H1 (cell line): ENCODE measurements around the gene XAF1. TPM values are rescaled to one million over a fixed set of nuclear protein-coding genes. Genes with fewer than 3 reads are reported as not detected.

Experiments used
- CTCF ChIA-PET: fragments of 300-600 bp; sonication (Branson Sonifier 250); formaldehyde crosslinking; loops from one replicate; lab custom pipeline; 2021; ENCODE audit not compliant: partially characterized antibody; lab: Charles Lee
- POLR2A ChIA-PET: fragments of 300-600 bp; sonication (Branson Sonifier 250); formaldehyde crosslinking; loops from one replicate; lab custom pipeline; 2021; ENCODE audit warnings: inconsistent platforms; ENCODE audit not compliant: partially characterized antibody; lab: Charles Lee
- DNase-seq, 2 experiments: peaks; one replicate each; pipeline versions ENCODE4 v3.0.0 to v3.0.0-alpha.2; 2010 to 2022; ENCODE audit warnings: low spot score in 2 of 2, low read depth in 1 of 2, mixed read lengths in 1 of 2
- FAIRE-seq: peaks from 2 replicates; lab custom pipeline; 2011; peaks lifted over from hg19 to GRCh38; lab: Jason Lieb, UNC
- H2AFZ ChIP-seq: 2 replicates; pipeline ENCODE4 v1.8.1; 2012; ENCODE audit warnings: low read length, inconsistent platforms
- H2AK5ac ChIP-seq: 2 replicates; pipeline ENCODE4 v1.6.1; 2013; ENCODE audit warnings: low read depth, low read length
- H2BK120ac ChIP-seq: replicated peaks from 2 replicates; pipeline ENCODE3; 2013; ENCODE audit warnings: low read depth, low read length, inconsistent platforms
- H2BK12ac ChIP-seq: 2 replicates; pipeline ENCODE4 v1.6.1; 2013; ENCODE audit warnings: low read depth, low read length
- H2BK15ac ChIP-seq: 2 replicates; pipeline ENCODE4 v1.6.1; 2013; ENCODE audit warnings: low read length
- H2BK20ac ChIP-seq: 2 replicates; pipeline ENCODE4 v1.6.1; 2013; ENCODE audit warnings: low read length
- H2BK5ac ChIP-seq: 2 replicates; pipeline ENCODE4 v1.6.1; 2013; ENCODE audit warnings: low read depth, low read length
- H3K14ac ChIP-seq: 2 replicates; pipeline ENCODE4 v1.6.1; 2013; ENCODE audit warnings: inconsistent platforms; ENCODE audit not compliant: insufficient read length
- H3K18ac ChIP-seq: 2 replicates; pipeline ENCODE4 v1.6.1; 2013; ENCODE audit warnings: low read length; ENCODE audit errors: extremely low read depth
- H3K23ac ChIP-seq: 2 replicates; pipeline ENCODE4 v1.6.1; 2013; ENCODE audit warnings: inconsistent platforms; ENCODE audit not compliant: insufficient read length
- H3K23me2 ChIP-seq: 2 replicates; pipeline ENCODE4 v1.6.1; 2013; ENCODE audit warnings: low read depth, low read length
- H3K27ac ChIP-seq: 2 replicates; pipeline ENCODE4 v1.6.1; 2011; ENCODE audit warnings: low read depth, low read length, inconsistent platforms
- H3K27me3 ChIP-seq, 4 experiments: replicated peaks in 1 of 4; 1 replicate in 1 of 4; 2 replicates in 3 of 4; pipeline versions ENCODE4 v1.6.1 to v1.8.1; 2011 to 2013; ENCODE audit warnings: low read length in 3 of 4, mild to moderate bottlenecking in 3 of 4, inconsistent platforms in 2 of 4, mixed read lengths in 2 of 4, moderate library complexity in 1 of 4; ENCODE audit not compliant: control insufficient read depth in 3 of 4, insufficient read depth in 3 of 4; ENCODE audit errors: extremely low read depth in 1 of 4
- H3K36me3 ChIP-seq, 4 experiments: 2 replicates each; pipeline versions ENCODE4 v1.6.1 to v1.8.1; 2011 to 2013; ENCODE audit warnings: mild to moderate bottlenecking in 4 of 4, low read length in 3 of 4, moderate library complexity in 2 of 4, control low read depth in 1 of 4, inconsistent platforms in 1 of 4; ENCODE audit not compliant: insufficient read depth in 4 of 4, control insufficient read depth in 2 of 4
- H3K4ac ChIP-seq: replicated peaks from 2 replicates; pipeline ENCODE3; 2013; ENCODE audit warnings: low read length, low read depth, mixed read lengths, inconsistent platforms; ENCODE audit not compliant: insufficient read length
- H3K4me1 ChIP-seq, 4 experiments: replicated peaks in 1 of 4; 1 replicate in 1 of 4; 2 replicates in 3 of 4; pipeline versions ENCODE4 v1.6.1 to v1.8.1; 2011 to 2013; ENCODE audit warnings: low read length in 3 of 4, inconsistent platforms in 2 of 4, mixed read lengths in 1 of 4; ENCODE audit not compliant: insufficient read depth in 4 of 4, control insufficient read depth in 3 of 4
- H3K4me2 ChIP-seq, 2 experiments: 2 replicates each; pipeline versions ENCODE4 v1.6.1 to v1.8.1; 2011 to 2013; ENCODE audit warnings: low read depth in 2 of 2, low read length in 2 of 2, control low read depth in 1 of 2, inconsistent platforms in 1 of 2, mild to moderate bottlenecking in 1 of 2; ENCODE audit not compliant: insufficient read depth in 1 of 2
- H3K4me3 ChIP-seq, 4 experiments: fragments of 200-600, 300-600 bp in 1 of 4; sonication (generic), shearing (Covaris generic), sonication (Bioruptor Twin) in 1 of 4; 2 replicates each; pipeline versions ENCODE4 v1.5.1 to v1.8.1; 2011 to 2016; ENCODE audit warnings: low read length in 4 of 4, low read depth in 3 of 4, control low read depth in 2 of 4, inconsistent platforms in 2 of 4, mild to moderate bottlenecking in 2 of 4, mixed read lengths in 1 of 4, moderate library complexity in 1 of 4; ENCODE audit not compliant: insufficient read depth in 2 of 4; ENCODE audit errors: extremely low read depth in 1 of 4
- H3K56ac ChIP-seq: replicated peaks from 2 replicates; pipeline ENCODE3; 2013; ENCODE audit warnings: low read depth, mild to moderate bottlenecking, mixed read lengths, low read length, inconsistent platforms; ENCODE audit not compliant: insufficient read length
- H3K79me1 ChIP-seq: 2 replicates; pipeline ENCODE4 v1.6.1; 2013; ENCODE audit warnings: low read depth, low read length, control low read depth
- H3K79me2 ChIP-seq, 2 experiments: 2 replicates each; pipeline versions ENCODE4 v1.6.1 to v1.8.1; 2012 to 2013; ENCODE audit warnings: low read length in 2 of 2, mild to moderate bottlenecking in 2 of 2, inconsistent platforms in 1 of 2; ENCODE audit not compliant: insufficient read depth in 2 of 2, control insufficient read depth in 1 of 2
- H3K9ac ChIP-seq, 4 experiments: replicated peaks in 1 of 4; 1 replicate in 1 of 4; 2 replicates in 3 of 4; pipeline versions ENCODE4 v1.6.1 to v1.8.1; 2011 to 2013; ENCODE audit warnings: low read depth in 3 of 4, low read length in 3 of 4, control low read depth in 2 of 4, mild to moderate bottlenecking in 2 of 4, moderate library complexity in 2 of 4, inconsistent platforms in 1 of 4; ENCODE audit errors: extremely low read depth in 1 of 4
- H3K9me3 ChIP-seq, 2 experiments: 2 replicates each; pipeline versions ENCODE4 v1.6.1 to v1.8.1; 2012 to 2013; ENCODE audit warnings: mild to moderate bottlenecking in 2 of 2, moderate library complexity in 2 of 2, control low read depth in 1 of 2, inconsistent platforms in 1 of 2, low read depth in 1 of 2, low read length in 1 of 2, mixed read lengths in 1 of 2; ENCODE audit not compliant: insufficient read depth in 2 of 2
- H4K20me1 ChIP-seq, 2 experiments: replicated peaks in 1 of 2; 2 replicates each; pipeline versions ENCODE3 to v1.8.1; 2011 to 2013; ENCODE audit warnings: inconsistent platforms in 2 of 2, low read length in 2 of 2, mild to moderate bottlenecking in 1 of 2; ENCODE audit not compliant: insufficient read depth in 2 of 2, control insufficient read depth in 1 of 2
- H4K5ac ChIP-seq: 2 replicates; pipeline ENCODE4 v1.6.1; 2013; ENCODE audit warnings: low read length, low read depth, mixed read lengths, inconsistent platforms; ENCODE audit not compliant: insufficient read length
- H4K8ac ChIP-seq: 2 replicates; pipeline ENCODE4 v1.8.0; 2013; ENCODE audit warnings: mild to moderate bottlenecking, moderate library complexity, low read length, inconsistent platforms; ENCODE audit not compliant: insufficient read depth; ENCODE audit errors: extremely low read depth
- H4K91ac ChIP-seq: replicated peaks from 2 replicates; pipeline ENCODE3; 2013; ENCODE audit warnings: low read length, mixed read lengths, inconsistent platforms; ENCODE audit not compliant: insufficient read length
- CTBP2 ChIP-seq: IDR thresholded peaks from 2 replicates; pipeline ENCODE4 v1.7.0; 2011; ENCODE audit warnings: borderline replicate concordance, mild to moderate bottlenecking, moderate library complexity, mixed read lengths, low read length; ENCODE audit not compliant: insufficient read depth, insufficient read length
- E2F6 ChIP-seq: IDR thresholded peaks from 2 replicates; pipeline ENCODE4 v1.6.1; 2012; ENCODE audit warnings: inconsistent platforms
- EP300 ChIP-seq, 2 experiments: IDR thresholded peaks; 1 replicate in 1 of 2; 2 replicates in 1 of 2; pipeline ENCODE4 v1.6.1; 2011 to 2012; ENCODE audit warnings: low read depth in 2 of 2, low read length in 2 of 2, mild to moderate bottlenecking in 2 of 2, borderline replicate concordance in 1 of 2, inconsistent platforms in 1 of 2, moderate library complexity in 1 of 2
- EZH2 ChIP-seq: fragments of 200-600 bp; sonication (generic); IDR thresholded peaks from 2 replicates; pipeline ENCODE4 v1.7.1; 2012; ENCODE audit warnings: low read depth, mild to moderate bottlenecking, moderate library complexity, low read length, inconsistent platforms; ENCODE audit not compliant: severe bottlenecking
- JUN ChIP-seq: IDR thresholded peaks from 2 replicates; pipeline ENCODE4 v1.6.1; 2011; ENCODE audit warnings: low read depth, mild to moderate bottlenecking, improper control_type of control experiment, low read length
- KDM1A ChIP-seq: fragments of 200-600, 300-600 bp; sonication (generic); IDR thresholded peaks from 2 replicates; pipeline ENCODE4 v1.7.1; 2016; ENCODE audit warnings: mild to moderate bottlenecking, low read length, borderline replicate concordance
- RAD21 ChIP-seq, 2 experiments: IDR thresholded peaks in 1 of 2; conservative IDR thresholded peaks in 1 of 2; 2 replicates each; pipeline ENCODE4 v1.6.1; 2011; ENCODE audit warnings: low read depth in 2 of 2, low read length in 2 of 2, improper control_type of control experiment in 1 of 2, inconsistent platforms in 1 of 2, mild to moderate bottlenecking in 1 of 2, moderate library complexity in 1 of 2
- RBBP5 ChIP-seq: IDR thresholded peaks from 2 replicates; pipeline ENCODE4 v1.7.1; 2012; ENCODE audit warnings: low read depth, mild to moderate bottlenecking, inconsistent platforms, low read length, moderate library complexity, borderline replicate concordance
- SP1 ChIP-seq: IDR thresholded peaks from 2 replicates; pipeline ENCODE4 v1.6.1; 2011; ENCODE audit warnings: low read depth, low read length
- TCF12 ChIP-seq: IDR thresholded peaks from 2 replicates; pipeline ENCODE4 v1.6.1; 2011; ENCODE audit warnings: low read depth, mild to moderate bottlenecking, low read length
- TEAD4 ChIP-seq: IDR thresholded peaks from 2 replicates; pipeline ENCODE4 v1.6.1; 2012; ENCODE audit warnings: low read depth, low read length, inconsistent platforms, mixed read lengths
- WGBS, 2 experiments: shearing (Covaris generic) in 1 of 2; methylation state at CpG; one replicate each; pipeline versions ENCODE4 v1.1.6 to v1.1.7; 2013 to 2015; ENCODE audit warnings: low lambda C conversion rate in 2 of 2, mixed read lengths in 2 of 2, inconsistent platforms in 1 of 2, low coverage in 1 of 2, missing lambda C conversion rate in 1 of 2; ENCODE audit not compliant: insufficient replicate concordance in 2 of 2, insufficient coverage in 1 of 2, insufficient read length in 1 of 2; ENCODE audit errors: extremely low coverage in 1 of 2, missing lambda C conversion rate in 1 of 2; 5-methylcytosine and 5-hydroxymethylcytosine counted together
- polyA plus RNA-seq, 7 experiments: library from polyadenylated mRNA; depleted of rRNA in 3 of 7; stranded (reverse) in 5 of 7; unstranded in 2 of 7; fragments of >200 nt in 5 of 7; fragments of 200-250 nt in 2 of 7; gene quantifications; 1 replicate in 5 of 7; 2 replicates in 1 of 7; 4 replicates in 1 of 7; pipeline versions ENCODE4 v1.2.1 to v1.2.3, GENCODE V29; 2011 to 2013; ENCODE audit warnings: missing spikeins in 2 of 7, mixed read lengths in 2 of 7
- total RNA-seq: library from RNA; stranded (reverse); fragmentation: NEBNext Ultra II Directional; extraction: Animal tissue kit (Norgen Biotek cat#: 25700); gene quantifications from 2 replicates; pipeline ENCODE4 v1.2.1, GENCODE V29; 2021
- TF ChIP-seq, protein P1 (sequence below): IDR thresholded peaks from 2 replicates; pipeline ENCODE4 v1.6.1; 2012; ENCODE audit warnings: inconsistent platforms

XAF1 gene
- total and polyA plus RNA-seq, 2 of the 8 experiments (the other 6 are each of a cell fraction or from before 2014, with no cell fraction given): not detected

DNA sequence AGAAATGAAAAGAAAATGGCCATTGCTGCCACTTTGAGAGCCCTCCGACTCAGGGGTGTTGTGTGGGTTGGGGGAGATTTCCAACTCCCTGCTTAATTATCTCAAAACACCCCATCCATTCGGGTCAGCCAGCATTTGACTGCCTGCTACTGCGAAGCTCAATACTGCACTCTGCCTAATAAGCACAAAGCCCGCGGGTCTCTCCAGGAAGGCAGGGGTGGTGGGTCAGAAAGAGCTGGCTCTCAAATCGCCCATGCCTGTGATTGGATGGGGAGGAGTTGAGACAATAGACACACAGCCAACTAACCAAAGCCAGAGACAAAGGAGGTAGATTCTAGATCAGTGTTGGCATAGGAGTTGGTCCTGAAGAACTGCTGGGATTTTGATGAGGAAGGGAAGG, 2.3 kb upstream of the XAF1 start:
- Histone ChIP-seq H3K4ac (no peak overlapping the region), H2BK12ac (no peak overlapping the region), H3K27me3 (no peaks in the 10 kb centered on the region; a peak in 1 of 7 replicates), H2BK15ac (no peak overlapping the region), H4K5ac (no peak overlapping the region), H4K91ac (no peak overlapping the region), H2BK20ac (no peak overlapping the region), H3K4me1 (peaks cover 0 to 6% (median 3%) of the 10 kb centered on the region in 4 experiments; a peak in 3 of 7 replicates), H3K79me2 (no peaks in the 10 kb centered on the region), H3K4me2 (no peak overlapping the region), H2AFZ (peak overlapping the region; percentile 73; the same call in 1 of the 2 replicates), H3K14ac (no peak overlapping the region), H3K23me2 (peaks cover 1% of the 10 kb centered on the region; the same call in 1 of the 2 replicates), H3K56ac (no peak overlapping the region), H4K8ac (peak overlapping the region; percentile 57; the same call in 1 of the 2 replicates), H3K18ac (no peak overlapping the region), H3K4me3 (no peak overlapping the region), H3K9me3 (no peaks in the 10 kb centered on the region), H3K79me1 (no peaks in the 10 kb centered on the region), H2BK120ac (no peak overlapping the region), H3K36me3 (no peaks in the 10 kb centered on the region), H4K20me1 (no peaks in the 10 kb centered on the region), H3K23ac (no peak overlapping the region), H3K9ac (no peak overlapping the region; a peak in 1 of 7 replicates), H2BK5ac (no peak overlapping the region), H3K27ac (no peak overlapping the region), H2AK5ac (no peak overlapping the region)
- no peak for FAIRE-seq
- WGBS, 2 experiments: 81% methylated on average over 6 of the region's 6 CpGs; no CpG with 5 or more reads in 1 of the 2 experiments
- POLR2A ChIA-PET: interaction anchor here (0.9 kb wide), 1 partner anchor 19 kb away, joined by 3 read pairs; no protein-coding TSS in a partner anchor
- DNase-seq: no peak
- CTCF ChIA-PET: interaction anchor here (0.7 to 1.1 kb wide), 2 partner anchors 13 to 83 kb away, joined by 3 read pairs; no protein-coding TSS in a partner anchor
- TF ChIP-seq TCF12: no peak
- no peak for TF ChIP-seq RAD21 (IDR thresholded peaks at IDR 0.05 in 1 of 2, conservative IDR thresholded peaks at IDR 0.05 in 1 of 2; ENCODE audit: low read depth in 2 of 2, low read length in 2 of 2)
- no peak for TF ChIP-seq SP1
- TF ChIP-seq RBBP5: no peak
- TF ChIP-seq CTBP2: no peak
- TF ChIP-seq EP300 (IDR thresholded peaks at IDR 0.05; ENCODE audit: borderline replicate concordance in 1 of 2, low read depth in 2 of 2, low read length in 2 of 2): no peak
- TF ChIP-seq JUN: no peak
- TF ChIP-seq KDM1A: no peak
- TF ChIP-seq, protein P1, sequence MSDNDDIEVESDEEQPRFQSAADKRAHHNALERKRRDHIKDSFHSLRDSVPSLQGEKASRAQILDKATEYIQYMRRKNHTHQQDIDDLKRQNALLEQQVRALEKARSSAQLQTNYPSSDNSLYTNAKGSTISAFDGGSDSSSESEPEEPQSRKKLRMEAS: no peak
- no peak for TF ChIP-seq E2F6
- no peak for TF ChIP-seq EZH2
- TF ChIP-seq TEAD4: no peak
